Gastrocnemius medialis (tissue), 4 donors: ENCODE results near the gene CELF1.

ENCODE experiments used
- CTCF ChIP-seq, 5 experiments: fragments of 450-650 bp in 3 of 5; fragments of 200-600 bp in 2 of 5; sonication (generic) in 2 of 5; IDR thresholded peaks in 4 of 5; conservative IDR thresholded peaks in 1 of 5; 1 replicate in 4 of 5; 2 replicates in 1 of 5; pipeline ENCODE4 v1.5.1; 2016 to 2019; ENCODE audit warnings: antibody characterized with exemption in 5 of 5, mild to moderate bottlenecking in 3 of 5, moderate library complexity in 3 of 5
- POLR2A ChIP-seq, 2 donors: fragments of 450-650 bp; IDR thresholded peaks; one replicate each; pipeline ENCODE4 v1.6.1; 2017; ENCODE audit warnings: antibody characterized with exemption in 2 of 2, mild to moderate bottlenecking in 2 of 2, moderate library complexity in 2 of 2

GRCh38 chr11:47589584-47589976 lies 36.6 kb upstream of the CELF1 start:
- TF ChIP-seq CTCF (IDR thresholded peaks at IDR 0.05 in 4 of 5, conservative IDR thresholded peaks at IDR 0.05 in 1 of 5) (no peak), POLR2A (IDR thresholded peaks at IDR 0.05) (no peak)
